Measurements from ENCODE around the gene MRPL46.

The MRPL46 gene

DNA sequence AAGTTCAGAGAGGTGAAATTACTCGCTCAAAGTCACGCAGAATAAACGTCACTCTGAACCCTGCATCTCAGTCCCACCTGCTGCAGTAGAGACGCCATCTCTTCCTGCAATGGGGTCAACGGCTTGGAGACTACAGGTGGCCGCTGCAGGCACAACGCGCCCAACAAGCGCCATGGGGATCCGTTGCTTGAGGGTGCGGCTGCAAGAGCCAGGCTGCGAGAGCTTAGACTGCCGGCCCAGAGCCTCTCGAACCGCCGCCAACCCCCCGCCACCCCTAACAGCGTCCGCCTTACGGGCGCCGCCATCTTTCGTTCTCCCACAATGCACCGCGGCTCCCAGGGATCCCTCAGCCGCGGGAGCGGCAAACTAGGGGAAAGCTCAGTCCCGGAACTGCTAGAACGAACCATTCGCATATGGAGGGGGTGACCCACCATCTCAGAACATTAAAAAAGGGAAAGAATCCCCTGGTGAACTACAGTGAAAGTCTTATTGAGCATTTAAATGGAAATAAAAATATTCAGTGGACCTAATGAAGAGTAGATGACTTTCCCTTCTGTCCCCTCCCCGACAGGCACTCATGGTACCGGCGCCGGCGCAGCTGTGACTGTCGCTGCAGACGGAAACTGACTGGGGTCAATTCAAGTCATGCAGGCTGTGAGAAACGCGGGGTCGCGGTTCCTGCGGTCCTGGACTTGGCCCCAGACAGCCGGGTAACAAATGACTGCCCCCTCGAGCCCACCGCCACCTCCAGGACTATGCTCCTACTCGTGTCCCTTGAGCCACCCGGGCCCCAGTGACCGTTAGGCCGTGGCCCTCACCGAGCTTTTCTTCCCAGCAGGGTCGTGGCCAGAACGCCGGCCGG is at the start of gene MRPL46, which contains the start of gene MRPS11:
Gene MRPL46 (minus strand): TSS at position 316 of the 862 bp plus-strand sequence. CDS start 11 bp downstream, at position 305.
Gene MRPS11 (plus strand): TSS at position 636 of the 862 bp plus-strand sequence. CDS start 10 bp downstream, at position 646.
- DNase-seq = peak; percentile 91

DNA sequence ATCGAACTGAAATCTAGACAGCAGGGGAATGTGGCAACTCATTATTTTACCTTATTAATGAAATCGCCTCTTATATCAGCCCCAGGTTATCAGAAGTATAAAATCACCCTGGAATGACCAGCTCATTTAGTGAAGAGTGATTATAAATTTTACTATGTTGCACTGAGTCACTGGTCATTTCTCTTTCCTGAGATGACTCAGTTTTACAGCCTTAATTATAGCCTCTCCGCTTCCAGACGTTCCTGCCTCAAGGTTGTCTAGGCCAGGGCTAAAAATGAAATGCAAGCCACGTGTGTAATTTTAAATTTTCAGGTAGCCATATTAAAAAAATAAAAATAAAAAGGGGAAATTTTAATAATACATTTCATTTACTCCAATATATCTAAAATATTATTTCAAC is 46.0 kb upstream of the MRPL46 start:
- no peak for DNase-seq

DNA sequence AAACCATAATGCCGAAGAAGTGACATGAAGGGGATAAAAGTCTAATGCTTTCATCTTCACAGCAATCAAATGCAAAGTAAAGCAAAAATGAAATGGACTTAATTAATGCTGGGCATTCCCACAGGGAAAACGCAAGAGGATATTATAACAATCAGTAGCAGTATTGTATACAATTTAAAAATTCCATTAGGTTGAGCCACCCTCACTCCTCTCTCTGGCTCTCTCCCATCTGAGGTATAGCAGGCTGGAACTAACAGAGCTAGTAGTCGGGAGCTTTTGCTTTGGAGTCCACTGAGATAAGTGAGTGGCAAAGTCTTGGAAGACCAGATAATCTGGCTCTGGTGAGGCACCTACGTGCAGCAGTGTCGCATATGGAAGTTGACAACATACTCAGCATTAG is 45.4 kb upstream of the MRPL46 start:
- no peak for DNase-seq

DNA sequence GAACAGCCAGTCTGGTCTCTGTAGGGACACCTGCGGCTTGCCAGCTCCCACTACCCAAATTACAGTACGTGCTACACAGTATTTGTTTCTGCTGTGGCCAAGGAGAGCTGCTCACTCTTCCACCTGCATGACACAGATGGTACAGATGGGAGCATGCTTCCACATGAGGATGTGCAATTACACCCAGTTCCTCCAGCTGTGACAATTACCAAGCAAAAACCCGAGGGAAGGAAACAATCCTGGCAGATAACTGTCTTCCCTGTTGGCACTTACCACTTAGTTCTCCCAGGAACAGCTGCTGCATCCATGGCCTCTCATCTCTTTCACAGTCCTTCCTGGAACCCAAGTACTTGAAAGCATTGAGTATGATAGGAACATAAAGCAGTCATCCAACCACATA is 44.9 kb upstream of the MRPL46 start:
- no peak for DNase-seq

DNA sequence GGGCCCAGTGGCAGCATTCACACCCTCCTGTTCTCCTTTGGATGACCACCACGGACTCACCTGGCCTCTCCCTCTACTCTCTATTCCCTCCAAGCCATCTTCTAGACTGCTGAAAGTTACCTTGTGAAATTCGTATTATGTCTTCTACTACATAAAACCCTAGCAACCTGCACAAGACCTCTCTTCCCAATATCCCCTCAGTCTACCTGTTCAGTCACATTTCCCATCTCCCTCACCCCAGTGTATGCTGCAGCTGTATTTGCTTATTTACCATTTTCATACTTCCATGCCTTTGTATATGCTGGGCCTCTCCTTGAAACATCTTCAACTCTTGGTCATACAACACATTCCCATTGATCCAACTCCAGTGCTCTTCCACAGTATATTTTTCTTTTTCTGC is 44.0 kb upstream of the MRPL46 start:
- DNase-seq = no peak

DNA sequence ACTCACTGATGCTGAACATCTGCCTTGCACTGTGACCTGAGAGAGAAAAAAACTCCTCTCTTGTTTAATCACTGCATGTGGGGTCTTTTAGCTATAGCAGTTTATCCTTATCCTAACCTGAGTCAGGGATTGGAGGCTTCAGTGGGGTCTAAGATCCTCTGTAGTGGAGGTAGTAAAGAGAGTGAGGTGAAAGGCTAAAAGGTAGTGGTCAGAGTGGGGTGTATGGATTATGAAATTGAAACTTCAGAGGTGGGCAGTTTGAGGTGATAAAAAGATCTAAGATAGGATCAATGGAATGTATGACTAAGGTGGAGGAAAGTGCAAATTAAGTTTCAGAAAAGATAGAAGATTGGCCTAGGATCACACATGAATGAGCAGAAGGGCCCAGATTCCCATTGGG is 42.8 kb upstream of the MRPL46 start:
- no peak for DNase-seq

DNA sequence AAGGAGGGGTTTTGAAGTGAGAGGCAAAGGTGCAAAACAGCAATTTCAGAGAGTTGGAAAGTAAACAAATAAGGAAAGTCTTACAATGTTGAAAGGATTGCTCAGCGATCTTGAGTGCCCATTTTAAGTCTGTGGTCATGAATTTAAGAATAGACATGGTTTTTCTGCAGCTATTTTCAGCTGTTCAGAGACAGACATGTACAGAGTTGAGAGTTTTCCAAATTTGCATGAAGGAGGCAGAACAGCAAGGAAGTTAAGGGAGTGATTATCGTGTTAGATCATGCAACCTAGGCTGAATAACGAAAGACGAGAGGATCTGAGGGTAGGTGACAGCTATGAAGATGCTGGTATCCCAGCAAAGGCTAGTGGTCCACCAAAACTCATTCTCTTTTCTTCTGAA is 42.1 kb upstream of the MRPL46 start:
- DNase-seq = no peak

DNA sequence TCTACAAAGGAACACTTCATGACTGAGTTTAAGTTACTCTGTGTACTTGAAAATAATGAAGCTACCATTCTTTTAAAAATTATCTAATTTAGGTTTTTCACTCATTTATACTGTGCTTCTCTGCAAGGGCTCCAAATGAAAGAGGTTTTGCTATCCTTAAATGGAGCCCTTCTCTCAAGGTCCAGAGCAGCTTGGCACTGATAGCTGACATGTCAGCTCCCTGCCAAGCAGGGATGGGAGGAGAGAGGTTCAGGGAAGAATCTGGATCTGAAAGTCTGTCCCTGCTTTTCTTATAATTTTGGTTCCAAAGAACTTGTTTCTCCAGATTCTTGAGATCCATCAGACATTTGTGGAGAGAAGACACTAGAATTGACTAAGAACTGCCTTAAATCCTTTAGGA is 39.4 kb upstream of the MRPL46 start:
- no peak for DNase-seq

DNA sequence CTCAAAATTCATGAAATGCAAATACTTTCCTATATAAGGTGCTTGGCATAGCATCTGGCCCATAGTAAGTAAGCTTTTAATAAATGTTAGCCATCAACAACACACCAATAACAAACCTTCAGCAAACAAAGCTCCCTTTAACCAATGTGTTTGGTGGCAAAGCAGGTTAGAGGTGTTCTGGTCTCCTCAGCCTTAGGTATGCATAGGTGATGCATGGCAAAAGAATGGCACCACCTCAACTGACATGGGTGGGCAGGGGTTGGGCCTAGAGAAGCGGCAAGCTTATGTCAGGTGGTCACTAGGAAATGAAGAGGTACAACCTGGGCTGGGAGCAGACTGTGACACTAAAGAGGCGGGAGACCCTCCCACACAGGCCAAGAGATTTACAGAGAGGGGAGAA is 38.5 kb upstream of the MRPL46 start:
- DNase-seq = no peak

DNA sequence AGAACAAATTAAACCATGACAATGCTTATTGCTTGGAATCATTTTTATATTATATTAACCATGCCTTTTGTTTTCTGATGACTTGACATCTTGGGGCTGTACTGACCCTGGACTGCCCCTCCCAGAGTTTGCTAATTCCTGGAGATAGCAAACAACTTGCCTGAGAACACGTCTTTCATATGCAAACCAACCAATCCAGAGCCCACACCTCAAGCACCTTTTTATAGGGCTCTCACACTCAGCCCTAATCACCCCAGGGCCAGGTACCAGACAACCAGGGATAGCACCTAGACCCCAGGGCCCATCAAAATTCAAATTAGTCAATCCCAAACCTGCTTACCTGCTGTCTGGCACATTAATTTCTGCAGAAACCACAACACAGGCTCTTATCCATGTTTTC is 37.3 kb upstream of the MRPL46 start:
- DNase-seq = no peak

DNA sequence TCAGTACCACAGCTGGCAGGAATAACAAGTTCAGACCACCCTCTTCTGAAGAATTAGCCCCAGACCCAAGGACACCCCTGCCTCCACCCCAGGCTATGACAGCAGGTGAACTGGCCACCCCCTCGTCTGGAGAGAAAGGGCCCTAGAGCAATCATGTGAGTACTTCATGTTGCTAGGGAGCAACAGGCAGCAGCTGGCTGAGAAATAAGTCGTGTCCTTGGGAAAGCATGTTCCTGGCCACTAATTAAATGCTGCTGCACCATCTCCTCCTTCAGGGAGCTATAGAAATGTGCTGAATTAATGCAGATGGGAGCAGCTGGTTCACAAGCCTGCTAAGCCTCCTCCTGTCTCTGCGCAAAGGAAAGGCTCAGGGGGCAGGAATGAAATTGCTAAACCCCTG is 31.8 kb upstream of the MRPL46 start:
- DNase-seq = no peak

DNA sequence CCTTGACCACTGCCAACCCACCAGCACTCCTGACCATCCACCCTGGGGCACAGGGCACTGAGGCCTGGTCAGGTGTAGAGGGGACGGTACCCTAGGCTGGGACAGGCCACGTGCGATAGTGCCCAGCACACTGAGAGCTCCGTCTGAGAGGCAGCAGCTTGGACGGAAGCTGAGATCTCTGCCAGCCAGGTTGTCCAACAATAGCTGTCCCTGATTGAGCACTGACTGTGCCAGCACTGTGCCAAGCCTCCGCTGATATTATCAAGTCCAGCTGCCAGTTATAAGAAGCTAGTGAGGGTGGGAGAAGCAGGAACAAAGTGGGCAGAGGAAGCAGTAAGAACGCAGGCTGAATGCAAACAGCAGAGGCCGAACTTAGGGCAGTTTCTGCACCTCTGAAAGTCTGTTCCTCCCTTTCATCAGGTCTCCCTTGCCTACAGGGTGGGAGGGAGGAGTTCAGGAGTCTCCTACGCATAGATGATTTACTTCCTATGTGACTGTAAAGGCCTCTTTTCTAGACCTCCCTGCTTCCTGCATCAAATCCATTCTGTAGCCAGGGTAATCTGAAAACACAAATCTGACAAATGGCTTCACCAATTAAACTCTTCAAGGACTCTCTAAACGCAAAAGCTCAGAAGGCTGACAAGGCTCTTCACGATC is 30.0 kb upstream of the MRPL46 start:
- no peak for DNase-seq

DNA sequence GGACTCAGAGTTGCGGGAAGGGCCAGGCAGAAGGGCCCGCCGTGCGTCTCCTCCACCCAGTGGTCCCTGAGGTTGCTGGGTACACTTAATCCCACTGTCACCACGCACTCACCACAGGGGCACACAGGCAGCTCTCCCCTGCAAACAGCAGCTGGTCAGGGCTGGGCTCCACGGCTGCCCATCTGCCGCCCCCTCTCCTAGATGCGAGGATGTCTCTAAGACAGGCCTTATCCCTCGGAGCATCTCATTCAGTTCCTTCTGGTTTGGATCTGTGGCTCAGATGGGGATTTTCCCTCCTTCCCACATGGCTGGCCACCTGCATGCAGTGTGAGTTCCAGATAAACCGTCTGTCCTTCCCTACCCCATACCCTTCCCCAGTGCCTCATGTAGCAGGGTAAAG is 26.7 kb upstream of the MRPL46 start:
- DNase-seq = no peak

DNA sequence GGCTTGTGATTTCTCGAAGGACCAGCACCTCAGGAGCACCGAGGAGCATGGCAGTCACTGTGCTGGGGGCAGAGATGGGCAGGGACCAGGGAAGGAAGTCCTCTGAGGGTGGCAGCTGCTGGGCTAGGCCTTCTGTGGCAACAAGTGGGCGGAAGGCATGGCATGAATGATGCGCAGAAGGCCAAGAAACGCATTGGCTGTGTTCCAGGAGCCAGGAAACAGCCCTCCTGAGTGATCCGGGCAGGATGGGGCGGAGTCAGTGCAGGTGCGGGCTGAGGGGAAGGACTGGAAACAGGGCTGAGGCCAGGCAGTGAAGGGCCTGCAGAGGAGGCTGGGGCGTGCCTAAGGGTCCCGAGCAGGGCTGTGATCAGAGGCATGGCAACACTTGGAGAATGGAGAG is 24.0 kb upstream of the MRPL46 start:
- DNase-seq = peak; percentile 24

DNA sequence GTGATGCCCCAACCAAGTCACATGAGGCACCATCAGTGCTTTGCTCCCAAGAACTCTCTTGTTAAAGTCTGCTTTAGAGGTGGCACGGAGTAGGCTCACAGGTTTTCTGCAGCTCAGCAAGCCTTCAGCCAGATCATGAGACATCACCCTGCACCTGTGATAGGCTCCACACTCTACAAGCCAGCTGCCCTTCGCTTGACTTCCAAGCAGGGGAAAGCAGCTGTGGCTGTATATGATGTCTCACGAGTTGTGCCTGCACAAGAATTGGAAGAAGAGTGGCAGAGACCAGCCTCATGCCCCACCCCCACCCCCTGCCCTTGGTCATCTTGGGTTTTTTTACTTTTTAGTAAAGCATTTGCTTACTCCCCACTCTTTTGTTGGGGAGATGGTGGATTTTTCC is 22.8 kb upstream of the MRPL46 start:
- no peak for DNase-seq

DNA sequence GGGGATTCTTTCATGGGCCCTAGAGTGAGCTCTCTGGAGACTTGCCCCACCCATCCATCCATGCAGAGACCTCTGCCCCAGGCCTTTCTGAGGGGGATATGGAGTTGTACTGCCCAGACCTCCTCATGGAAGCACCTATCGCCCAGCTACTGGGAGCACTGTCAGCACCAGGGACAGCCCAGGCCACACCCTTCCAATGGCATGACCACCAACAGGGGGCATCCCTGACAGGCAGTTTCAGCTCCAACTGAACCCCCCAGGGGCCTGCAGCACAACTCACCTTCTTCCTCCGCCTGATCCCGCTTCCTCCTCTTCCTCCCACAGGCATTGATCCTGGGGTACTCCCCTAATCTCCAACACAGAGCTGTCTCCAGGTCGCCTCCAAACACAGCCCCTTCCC is 22.1 kb upstream of the MRPL46 start:
- DNase-seq = no peak

DNA sequence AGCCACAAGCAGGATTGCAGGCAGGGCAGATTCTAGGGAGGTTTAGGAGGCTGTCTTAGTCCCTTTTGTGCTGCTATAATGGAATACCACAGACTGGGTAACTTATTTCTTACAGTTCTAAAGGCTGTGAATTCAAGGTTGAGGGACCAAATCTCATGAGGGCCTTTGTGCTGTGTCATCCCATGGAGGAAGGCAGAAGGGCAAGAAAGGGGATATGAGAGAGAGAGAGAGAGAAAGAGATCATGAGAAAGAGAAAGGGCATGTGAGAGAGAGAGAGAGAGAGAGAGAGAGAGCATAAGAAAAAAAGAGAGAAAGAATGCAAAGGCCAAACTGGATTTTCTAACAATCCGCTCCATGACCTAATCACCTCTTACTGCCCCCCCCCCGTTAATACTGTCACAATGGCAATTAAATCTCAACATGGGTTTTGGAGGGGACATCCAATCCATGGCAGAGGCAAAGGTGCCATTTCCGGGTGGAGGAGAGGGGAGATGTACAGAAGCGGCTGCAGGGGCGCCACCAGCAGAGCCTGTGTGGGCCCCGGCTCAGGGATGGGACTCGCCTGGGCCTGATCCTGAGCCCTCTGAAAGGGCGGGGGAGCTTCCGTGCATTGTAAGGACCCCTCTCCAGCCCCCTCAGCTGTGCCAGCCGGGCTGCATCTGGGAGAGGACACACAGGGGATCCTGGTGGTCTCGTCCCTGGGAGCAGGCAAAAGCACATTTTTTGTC is 20.8 kb upstream of the MRPL46 start:
- DNase-seq = no peak

DNA sequence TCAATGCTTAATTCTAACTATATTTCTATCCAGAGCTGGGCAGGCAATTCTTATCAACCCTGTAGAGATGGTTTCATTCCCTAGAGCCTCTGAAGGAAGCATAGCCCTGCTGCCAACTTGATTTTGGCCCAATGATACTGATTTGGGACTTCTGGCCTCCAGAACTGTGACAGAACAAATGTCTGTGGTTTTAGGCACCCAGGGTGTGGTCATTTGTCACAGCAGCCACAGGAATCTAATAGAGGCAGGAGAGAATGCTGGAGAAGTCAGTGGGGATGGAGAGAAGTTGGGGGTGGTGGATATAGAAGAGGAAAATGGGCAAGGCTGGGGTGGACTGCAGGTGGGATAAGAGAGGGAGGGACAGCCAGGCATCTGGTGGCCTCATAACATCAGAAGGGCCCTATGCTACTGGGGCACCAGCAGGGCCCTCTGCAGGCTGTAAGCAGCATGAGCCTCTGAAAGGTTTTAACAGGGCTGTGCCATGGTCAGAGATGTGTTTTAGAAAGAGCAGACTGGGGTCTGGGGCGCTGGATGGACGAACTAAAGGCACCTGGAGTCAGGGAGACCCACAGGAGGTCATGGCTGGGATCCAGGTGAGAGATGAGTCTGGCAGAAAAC is 20.1 kb upstream of the MRPL46 start:
- no peak for DNase-seq

DNA sequence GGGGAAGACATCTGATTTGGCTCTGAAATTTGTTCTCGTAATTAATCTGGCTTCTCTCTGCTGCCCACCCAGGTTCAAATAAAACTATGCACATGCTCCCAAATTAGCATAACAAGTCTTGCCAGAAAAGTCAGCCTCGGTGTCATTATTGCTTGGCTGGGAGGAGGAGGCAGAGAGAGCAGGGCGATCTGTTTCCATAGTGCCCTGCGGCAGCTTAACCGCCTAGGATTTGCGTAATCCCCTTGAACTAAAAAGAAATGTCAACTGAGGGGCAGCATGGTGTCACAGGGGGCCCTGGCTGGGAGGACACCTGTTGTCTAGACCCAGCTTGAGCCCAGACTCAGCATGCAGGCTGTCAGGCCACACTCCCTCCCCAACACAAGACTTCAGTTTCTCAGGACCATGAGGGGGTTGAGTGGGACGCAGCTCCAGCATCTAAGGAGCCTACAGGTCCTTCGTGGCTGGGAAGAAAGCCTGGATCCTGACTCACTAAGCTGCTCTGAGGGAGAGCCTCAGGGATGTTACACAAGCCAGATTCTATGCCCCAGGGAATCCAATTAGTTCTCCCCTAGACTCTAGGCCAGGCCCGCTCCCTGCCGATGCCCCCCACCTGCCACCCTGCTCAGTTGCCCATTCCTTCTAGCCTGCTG is 17.6 kb upstream of the MRPL46 start:
- no peak for DNase-seq

DNA sequence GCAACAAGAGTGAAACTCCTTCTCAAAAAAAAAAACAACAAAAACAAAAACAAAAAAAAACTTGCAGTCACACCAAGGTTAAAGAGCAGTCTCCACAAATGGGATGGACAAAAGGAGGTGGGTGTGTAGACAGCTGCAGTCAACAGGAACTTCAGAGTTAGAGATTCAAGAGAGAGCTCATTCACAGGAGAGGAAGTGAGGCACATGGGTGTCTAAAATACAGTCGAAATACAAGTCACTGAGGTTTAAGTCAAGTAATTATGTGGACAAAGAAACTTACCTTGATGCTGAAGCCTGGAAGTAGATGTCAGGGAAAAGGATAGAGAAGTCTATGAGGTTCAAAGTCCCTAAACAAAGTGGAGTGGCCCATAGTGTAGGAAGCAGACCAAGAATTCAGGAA is 15.1 kb upstream of the MRPL46 start:
- DNase-seq = no peak

DNA sequence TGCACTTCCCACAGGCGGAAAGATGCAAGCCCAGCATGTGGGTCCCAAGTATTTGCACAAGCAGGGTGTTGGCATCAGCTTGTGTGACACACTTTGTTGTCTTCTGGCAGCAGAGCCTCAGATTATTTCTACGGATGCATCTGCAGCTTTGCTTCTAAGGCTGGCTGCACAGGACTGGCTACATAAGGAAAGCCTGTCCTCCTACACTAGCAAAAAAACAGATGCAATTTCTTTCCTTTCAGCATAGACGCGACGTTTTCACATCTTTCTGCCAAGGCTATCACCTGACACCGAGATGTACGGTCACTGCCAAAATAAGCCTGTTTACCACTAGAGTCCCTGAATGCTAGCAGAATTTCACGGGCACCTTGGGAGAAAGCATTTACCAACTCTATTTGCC is 13.8 kb upstream of the MRPL46 start:
- no peak for DNase-seq

DNA sequence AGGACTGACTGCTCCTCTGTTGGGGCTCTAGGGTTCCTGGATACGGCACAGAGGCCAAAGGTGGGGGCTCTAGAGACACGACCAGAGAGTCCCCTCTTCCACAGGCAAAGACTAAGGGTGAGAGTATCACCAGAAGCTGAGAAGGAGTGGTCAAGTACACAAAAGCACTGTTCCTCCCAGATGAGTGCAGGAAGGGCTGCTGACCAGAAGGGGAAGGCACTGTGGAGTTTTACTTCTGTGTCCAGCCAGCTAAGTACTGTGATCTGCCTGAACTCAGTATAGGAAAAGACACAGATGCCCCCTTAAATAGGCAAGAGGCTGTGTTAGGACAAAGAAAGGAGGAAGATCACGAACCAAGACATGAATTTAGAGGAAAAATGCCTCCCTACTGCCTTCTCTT is 12.0 kb upstream of the MRPL46 start:
- DNase-seq = peak; percentile 5

DNA sequence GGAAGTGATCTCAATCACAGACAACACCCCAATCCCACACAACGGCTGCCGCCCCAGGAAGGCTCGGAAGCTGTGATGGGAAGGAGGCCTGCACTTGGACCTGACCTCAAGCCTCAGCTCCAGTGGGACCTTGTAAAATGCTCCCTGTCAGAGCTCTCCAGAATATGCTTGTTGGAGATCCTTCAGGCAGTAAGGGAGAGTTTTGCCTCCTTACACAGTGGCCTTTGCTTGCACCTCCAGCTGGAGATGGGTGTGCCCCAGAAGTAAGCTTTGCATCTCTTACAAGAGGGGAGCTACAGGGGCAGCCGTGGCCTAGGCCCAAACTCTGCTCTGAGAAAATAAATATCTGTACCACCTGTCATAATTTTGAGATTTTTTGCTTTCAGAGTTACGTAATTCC is 10.7 kb upstream of the MRPL46 start:
- DNase-seq = no peak

All from DMS53 (cell line).